ENCODE measurements around the gene PGAP6.

- no peak for TF ChIP-seq POLR2AphosphoS5 (IDR thresholded peaks at IDR 0.05; ENCODE audit: low read depth, low read length)
- no peak for TF ChIP-seq POLR2A (IDR thresholded peaks at IDR 0.05; ENCODE audit: low read depth, low read length)
- no peak for TF ChIP-seq SPI1 (IDR thresholded peaks at IDR 0.05; ENCODE audit: low read depth, low read length)
Observed at GRCh38 chr16:396199-396598, 14.4 kb upstream of the PGAP6 start.

Measured in GM12891 (cell line).